ENCODE results near the gene SRGAP2B. TPM values are rescaled to one million over a fixed set of nuclear protein-coding genes. Genes with fewer than 3 reads are reported as not detected.
"Not testable (repeated sequence)": the region's sequence is repeated elsewhere in the genome, so short reads cannot be mapped to it uniquely, and the experiment has no call there.

The SRGAP2B gene
- total RNA-seq, 1 experiment from 2014 or later = 23.5 TPM

GRCh38 chr1:145071569-145071968 lies 23.6 kb downstream of the SRGAP2B start:
- not testable (repeated sequence) for H3K23ac ChIP-seq (ENCODE audit: insufficient read length, low read depth, low read length); H3K4me1 ChIP-seq (ENCODE audit: insufficient read depth, low read length); H4K8ac ChIP-seq (replicated peaks; ENCODE audit: insufficient read length, low read depth, low read length); H3K56ac ChIP-seq (ENCODE audit: insufficient read length, low read depth, low read length); H3K36me3 Mint-ChIP-seq (ENCODE audit: insufficient read depth in 1 of 3, low read depth in 3 of 3); H3K18ac ChIP-seq (ENCODE audit: insufficient read length, low read depth, low read length); H2BK20ac ChIP-seq (ENCODE audit: low read depth, low read length, poor library complexity, severe bottlenecking); H3K4me1 Mint-ChIP-seq; H2BK120ac ChIP-seq (ENCODE audit: low read depth, low read length, poor library complexity, severe bottlenecking); H3K27me3 ChIP-seq (ENCODE audit: insufficient read depth, low read length); H3K4ac ChIP-seq (ENCODE audit: low read depth, low read length); H3T11ph ChIP-seq (ENCODE audit: low read length); H3K4me3 Mint-ChIP-seq; H3K79me2 ChIP-seq (ENCODE audit: insufficient read depth, low read length); H3K79me1 ChIP-seq (ENCODE audit: insufficient read depth, low read depth, low read length, poor library complexity, severe bottlenecking); H4K91ac ChIP-seq (ENCODE audit: insufficient read length, low read depth, low read length); H3K9me3 ChIP-seq (ENCODE audit: control insufficient read depth, low read depth, low read length); H3K27ac Mint-ChIP-seq; H4K5ac ChIP-seq (ENCODE audit: insufficient read length, low read depth, low read length); H3K4me2 ChIP-seq (ENCODE audit: insufficient read depth, insufficient read length, low read length); H2AK5ac ChIP-seq (ENCODE audit: insufficient read length, low read length); H3K27me3 Mint-ChIP-seq (ENCODE audit: low read depth); H2BK15ac ChIP-seq (ENCODE audit: low read depth, low read length); H3K9me3 Mint-ChIP-seq; H4K20me1 ChIP-seq (ENCODE audit: control insufficient read depth, insufficient read depth, insufficient read length); H3K9ac ChIP-seq (ENCODE audit: extremely low read depth, insufficient read length, low read length); H3K23me2 ChIP-seq (ENCODE audit: insufficient read length, low read depth, low read length, poor library complexity, severe bottlenecking); H2AFZ ChIP-seq (ENCODE audit: low read length); H2BK12ac ChIP-seq (ENCODE audit: insufficient read length, low read depth, low read length); DNase-seq; H3K27ac ChIP-seq (ENCODE audit: insufficient read length, low read depth, low read length); H2BK5ac ChIP-seq (ENCODE audit: insufficient read length, low read length); H3K14ac ChIP-seq (ENCODE audit: insufficient read depth, low read length)
- WGBS (ENCODE audit: extremely low coverage, insufficient read length, low lambda C conversion rate) = no CpG with 5 or more reads among the region's 6 CpGs

- not testable (repeated sequence) for H4K8ac ChIP-seq (replicated peaks; ENCODE audit: insufficient read length, low read depth, low read length); DNase-seq; H3K9ac ChIP-seq (ENCODE audit: extremely low read depth, insufficient read length, low read length); H3K4me1 Mint-ChIP-seq; H3K4me3 Mint-ChIP-seq; H2AK5ac ChIP-seq (ENCODE audit: insufficient read length, low read length); H3K27ac Mint-ChIP-seq; H3K9me3 Mint-ChIP-seq; H3K27me3 Mint-ChIP-seq (ENCODE audit: low read depth); H3K9me3 ChIP-seq (ENCODE audit: control insufficient read depth, low read depth, low read length); H3K79me2 ChIP-seq (ENCODE audit: insufficient read depth, low read length); H3K4me1 ChIP-seq (ENCODE audit: insufficient read depth, low read length); H3K4ac ChIP-seq (ENCODE audit: low read depth, low read length); H2BK20ac ChIP-seq (ENCODE audit: low read depth, low read length, poor library complexity, severe bottlenecking); H3K56ac ChIP-seq (ENCODE audit: insufficient read length, low read depth, low read length); H4K91ac ChIP-seq (ENCODE audit: insufficient read length, low read depth, low read length); H3K14ac ChIP-seq (ENCODE audit: insufficient read depth, low read length); H2BK5ac ChIP-seq (ENCODE audit: insufficient read length, low read length); H4K5ac ChIP-seq (ENCODE audit: insufficient read length, low read depth, low read length); H3K27ac ChIP-seq (ENCODE audit: insufficient read length, low read depth, low read length); H3K27me3 ChIP-seq (ENCODE audit: insufficient read depth, low read length); H2AFZ ChIP-seq (ENCODE audit: low read length); H2BK12ac ChIP-seq (ENCODE audit: insufficient read length, low read depth, low read length); H3K79me1 ChIP-seq (ENCODE audit: insufficient read depth, low read depth, low read length, poor library complexity, severe bottlenecking); H3K23ac ChIP-seq (ENCODE audit: insufficient read length, low read depth, low read length); H3K23me2 ChIP-seq (ENCODE audit: insufficient read length, low read depth, low read length, poor library complexity, severe bottlenecking); H3T11ph ChIP-seq (ENCODE audit: low read length); H2BK15ac ChIP-seq (ENCODE audit: low read depth, low read length); H3K36me3 Mint-ChIP-seq (ENCODE audit: insufficient read depth in 1 of 3, low read depth in 3 of 3); H2BK120ac ChIP-seq (ENCODE audit: low read depth, low read length, poor library complexity, severe bottlenecking); H3K4me2 ChIP-seq (ENCODE audit: insufficient read depth, insufficient read length, low read length); H4K20me1 ChIP-seq (ENCODE audit: control insufficient read depth, insufficient read depth, insufficient read length); H3K18ac ChIP-seq (ENCODE audit: insufficient read length, low read depth, low read length)
- no CpG with 5 or more reads among the region's 10 CpGs for WGBS (ENCODE audit: extremely low coverage, insufficient read length, low lambda C conversion rate)
These were observed 28.6 kb downstream of the SRGAP2B start for GRCh38 chr1:145066486-145066885.

All from H9 (cell line).